ENCODE data around the gene LPP.
A peak's percentile ranks its signal among the peaks of the same experiment; 100 is the strongest.

The LPP gene

GRCh38 chr3:188306435-188307005 lies 152.6 kb downstream of the LPP start:
- no peak for DNase-seq

- DNase-seq, result peak; percentile 87
Observed at GRCh38 chr3:188309437-188310269, 155.7 kb downstream of the LPP start.

GRCh38 chr3:188310270-188310710 lies 156.3 kb downstream of the LPP start:
- no peak for DNase-seq

- DNase-seq, result no peak
Observed at GRCh38 chr3:188315553-188315952, 161.6 kb downstream of the LPP start.

- DNase-seq, result no peak
Observed at GRCh38 chr3:188316021-188316722, 162.2 kb downstream of the LPP start.

- no peak for DNase-seq
Observed at GRCh38 chr3:188316723-188317070, 162.7 kb downstream of the LPP start.

- DNase-seq, result no peak
Observed at GRCh38 chr3:188319569-188319968, 165.6 kb downstream of the LPP start.

GRCh38 chr3:188320757-188321156 lies 166.8 kb downstream of the LPP start:
- no peak for DNase-seq

GRCh38 chr3:188321258-188321657 lies 167.3 kb downstream of the LPP start:
- no peak for DNase-seq

GRCh38 chr3:188322135-188322887 lies 168.4 kb downstream of the LPP start:
- DNase-seq, result no peak

GRCh38 chr3:188323067-188323842 lies 169.3 kb downstream of the LPP start:
- DNase-seq, result peak; percentile 80

GRCh38 chr3:188326111-188326510 lies 172.2 kb downstream of the LPP start:
- no peak for DNase-seq

GRCh38 chr3:188326968-188327367 lies 173.0 kb downstream of the LPP start:
- DNase-seq, result peak; percentile 29

- no peak for DNase-seq
Observed at GRCh38 chr3:188327433-188327832, 173.5 kb downstream of the LPP start.

GRCh38 chr3:188330138-188330537 lies 176.2 kb downstream of the LPP start:
- DNase-seq, result peak; percentile 18

- no peak for DNase-seq
Observed at GRCh38 chr3:188331166-188331565, 177.2 kb downstream of the LPP start.

- no peak for DNase-seq
Observed at GRCh38 chr3:188332085-188332484, 178.1 kb downstream of the LPP start.

GRCh38 chr3:188335656-188336055 lies 181.7 kb downstream of the LPP start:
- DNase-seq, result no peak

- DNase-seq, result no peak
Observed at GRCh38 chr3:188336178-188336577, 182.2 kb downstream of the LPP start.

GRCh38 chr3:188337232-188337631 lies 183.3 kb downstream of the LPP start:
- no peak for DNase-seq

GRCh38 chr3:188338086-188338485 lies 184.1 kb downstream of the LPP start:
- DNase-seq, result no peak
